K562 (cell line): Measurements from ENCODE around the gene RUVBL2. TPM values are rescaled to one million over a fixed set of nuclear protein-coding genes. Genes with fewer than 3 reads are reported as not detected.

Experiments
- ARID3A ChIP-seq: IDR thresholded peaks from 2 replicates; pipeline ENCODE4 v1.6.1; 2012; ENCODE audit warnings: low read depth, low read length, improper control_type of control experiment, borderline replicate concordance
- CBFA2T3 ChIP-seq: fragments of 450-650 bp; IDR thresholded peaks from 2 replicates; pipeline ENCODE4 v1.6.1; 2017
- CBX2 ChIP-seq: fragments of 200-600 bp; sonication (generic); IDR thresholded peaks from one replicate; pipeline ENCODE4 v1.6.1; 2012; ENCODE audit warnings: mild to moderate bottlenecking, low read length, inconsistent platforms; ENCODE audit not compliant: insufficient read depth, poor library complexity, severe bottlenecking
- CCNT2 ChIP-seq: IDR thresholded peaks from 2 replicates; pipeline ENCODE4 v1.6.1; 2011; ENCODE audit warnings: borderline replicate concordance, low read depth, mild to moderate bottlenecking, moderate library complexity, mixed read lengths, low read length; ENCODE audit not compliant: insufficient read length; ENCODE audit errors: extremely low read depth
- DNMT1 ChIP-seq: fragments of 450-650 bp; IDR thresholded peaks from 2 replicates; pipeline ENCODE4 v1.6.1; 2016; ENCODE audit warnings: antibody characterized with exemption, mild to moderate bottlenecking
- ELK3 ChIP-seq: fragments of 450-650 bp; formaldehyde crosslinking; IDR thresholded peaks from 2 replicates; pipeline ENCODE4 v1.4.0; 2020; ENCODE audit warnings: mild to moderate bottlenecking
- GATAD2A ChIP-seq: fragments of 450-650 bp; IDR thresholded peaks from 2 replicates; pipeline ENCODE4 v1.6.1; 2017
- MED1 ChIP-seq: sonication (generic); formaldehyde crosslinking; IDR thresholded peaks from 2 replicates; pipeline ENCODE4 v1.8.1; 2023; ENCODE audit warnings: missing genetic modification reagents, borderline replicate concordance
- MEIS2 ChIP-seq: fragments of 450-650 bp; IDR thresholded peaks from 2 replicates; pipeline ENCODE4 v1.6.1; 2014; ENCODE audit warnings: mild to moderate bottlenecking; ENCODE audit not compliant: partially characterized antibody
- MTA2 ChIP-seq: fragments of 450-650 bp; IDR thresholded peaks from 2 replicates; pipeline ENCODE4 v1.6.1; 2016; ENCODE audit warnings: low read depth
- MYC ChIP-seq, 2 experiments: fragments of 250-450 bp in 1 of 2; sonication (Bioruptor Pico) in 1 of 2; IDR thresholded peaks; 2 replicates each; pipeline versions ENCODE4 v1.5.1 to v1.6.1; 2012 to 2021; ENCODE audit warnings: low read depth in 2 of 2, borderline replicate concordance in 1 of 2, improper control_type of control experiment in 1 of 2, low read length in 1 of 2, mild to moderate bottlenecking in 1 of 2, moderate library complexity in 1 of 2
- NCOA1 ChIP-seq: fragments of 450-650 bp; IDR thresholded peaks from 2 replicates; pipeline ENCODE4 v1.6.1; 2016; ENCODE audit warnings: low read depth
- NFE2 ChIP-seq: IDR thresholded peaks from 2 replicates; pipeline ENCODE4 v1.6.1; 2014; ENCODE audit warnings: antibody characterized with exemption, low read depth
- POLR3G ChIP-seq: IDR thresholded peaks from 2 replicates; pipeline ENCODE4 v1.6.1; 2011; ENCODE audit not compliant: insufficient read length, insufficient replicate concordance; ENCODE audit errors: extremely low read depth
- RBM14 ChIP-seq: fragments of 200-400 bp; formaldehyde crosslinking; IDR thresholded peaks from 2 replicates; pipeline ENCODE4 v1.6.1; 2018; ENCODE audit warnings: low read depth, mild to moderate bottlenecking, low read length, moderate library complexity, borderline replicate concordance; ENCODE audit not compliant: insufficient read depth
- SMARCE1 ChIP-seq: fragments of 450-650 bp; IDR thresholded peaks from 2 replicates; pipeline ENCODE4 v1.7.1; 2016; ENCODE audit warnings: mild to moderate bottlenecking
- TAF1 ChIP-seq: IDR thresholded peaks from 2 replicates; pipeline ENCODE4 v1.6.1; 2011; ENCODE audit warnings: mild to moderate bottlenecking, low read length, moderate library complexity; ENCODE audit not compliant: insufficient read depth, control insufficient read depth, severe bottlenecking; ENCODE audit errors: extremely low read depth
- TCF3 ChIP-seq: sonication (generic); formaldehyde crosslinking; IDR thresholded peaks from 2 replicates; pipeline ENCODE4 v1.4.0; 2020; ENCODE audit warnings: mild to moderate bottlenecking, missing genetic modification reagents
- TEAD1 ChIP-seq, 2 experiments: fragments of 450-650 bp in 1 of 2; sonication (generic) in 1 of 2; formaldehyde crosslinking; IDR thresholded peaks; 2 replicates each; pipeline versions ENCODE4 v1.4.0 to v1.8.0; 2020 to 2022; ENCODE audit warnings: mild to moderate bottlenecking in 2 of 2, missing genetic modification reagents in 1 of 2
- USF1 ChIP-seq: sonication (generic); formaldehyde crosslinking; IDR thresholded peaks from 2 replicates; pipeline ENCODE4 v1.9.0; 2022; ENCODE audit warnings: mild to moderate bottlenecking, missing genetic modification reagents
- ZC3H4 ChIP-seq: sonication (generic); formaldehyde crosslinking; IDR thresholded peaks from 2 replicates; pipeline ENCODE4 v1.9.0; 2021; ENCODE audit warnings: missing genetic modification reagents, borderline replicate concordance
- ZNF12 ChIP-seq: sonication (generic); formaldehyde crosslinking; IDR thresholded peaks from 2 replicates; pipeline ENCODE4 v1.4.0; 2020; ENCODE audit warnings: mild to moderate bottlenecking, missing genetic modification reagents
- ZNF184 ChIP-seq: sonication (generic); formaldehyde crosslinking; IDR thresholded peaks from 2 replicates; pipeline ENCODE4 v1.5.0; 2020; ENCODE audit warnings: missing genetic modification reagents
- ZNF224 ChIP-seq: sonication (generic); formaldehyde crosslinking; IDR thresholded peaks from 2 replicates; pipeline ENCODE4 v1.8.0; 2022; ENCODE audit warnings: mild to moderate bottlenecking, missing genetic modification reagents
- ZNF445 ChIP-seq: fragments of 250-450 bp; sonication (Bioruptor Pico); IDR thresholded peaks from 2 replicates; pipeline ENCODE4 v1.4.0; 2020; ENCODE audit warnings: low read depth, mild to moderate bottlenecking, moderate library complexity
- ZNF507 ChIP-seq: conservative IDR thresholded peaks from 2 replicates; pipeline ENCODE4 v1.6.1; 2017; ENCODE audit warnings: missing genetic modification characterization, missing compliant biosample characterization
- polyA plus RNA-seq, 8 experiments: library from polyadenylated mRNA; depleted of rRNA in 4 of 8; stranded (reverse) in 5 of 8; unstranded in 3 of 8; fragments of >200 nt; fragmentation: Nextera tagmentation in 2 of 8; fragmentation: Illumina TruSeq in 1 of 8; extraction: Ambion mirVana in 2 of 8; extraction: Trizol in 1 of 8; gene quantifications; 2 replicates each; pipeline versions ENCODE4 v1.2.1 to v1.2.3, GENCODE V29; 2011 to 2014; ENCODE audit warnings: inconsistent platforms in 1 of 8, missing spikeins in 1 of 8
- total RNA-seq, 7 experiments: library from RNA; depleted of rRNA in 6 of 7; stranded (reverse); fragments of >200 nt in 6 of 7; fragmentation: Illumina TruSeq in 2 of 7; extraction: Trizol in 2 of 7; gene quantifications; 2 replicates each; pipeline versions ENCODE4 v1.2.1 to v1.2.3, GENCODE V29; 2011 to 2021; ENCODE audit warnings: low replicate concordance in 1 of 7

The RUVBL2 gene
- total and polyA plus RNA-seq, 9 of the 15 experiments (the other 6 are each of a cell fraction or from before 2014, with no cell fraction given): 71.4 to 453 (median 237) TPM

- no peak for TF ChIP-seq ELK3
- TF ChIP-seq SMARCE1: no peak
- TF ChIP-seq ZNF184 (CRISPR knock-in tag): no peak
- TF ChIP-seq GATAD2A: no peak
- no peak for TF ChIP-seq NFE2
- TF ChIP-seq TAF1: peak; percentile 59
- peak; percentile 45; the same call in 1 of the 2 replicates for TF ChIP-seq CBFA2T3
- no peak for TF ChIP-seq ZNF445 (CRISPR knock-in tag)
- TF ChIP-seq DNMT1: no peak
- peak; percentile 99 for TF ChIP-seq USF1
- TF ChIP-seq MYC (IDR thresholded peaks at IDR 0.05; ENCODE audit: low read depth, low read length): peak; percentile 92
- TF ChIP-seq MYC (CRISPR knock-in tag; IDR thresholded peaks at IDR 0.05; ENCODE audit: borderline replicate concordance, low read depth): 0 out of 2 replicates have a peak, but pooled peaks have one; percentile 60
- no peak for TF ChIP-seq ZNF224 (CRISPR knock-in tag)
- peak; percentile 53 for TF ChIP-seq TCF3 (CRISPR knock-in tag)
- TF ChIP-seq RBM14: no peak
- peak; percentile 66 for TF ChIP-seq MEIS2
- TF ChIP-seq MTA2: no peak
- peak; percentile 97 for TF ChIP-seq CCNT2
- no peak for TF ChIP-seq ZC3H4 (CRISPR knock-in tag)
- no peak for TF ChIP-seq MED1 (CRISPR knock-in tag)
- no peak for TF ChIP-seq ZNF12 (CRISPR knock-in tag)
- no peak for TF ChIP-seq NCOA1
- TF ChIP-seq ZNF507: no peak
- TF ChIP-seq CBX2: no peak
- TF ChIP-seq ARID3A: no peak
- TF ChIP-seq POLR3G: no peak
- peak; percentile 51 to 80; a peak in 3 of 4 replicates for TF ChIP-seq TEAD1 (CRISPR knock-in tag; IDR thresholded peaks at IDR 0.05)
Observed at GRCh38 chr19:48954595-48955307, 38.9 kb upstream of the RUVBL2 start, which contains the start of gene BAX (continued).
